B cell (primary cell): ENCODE measurements around the gene TRIM58. TPM values are rescaled to one million over a fixed set of nuclear protein-coding genes. Genes with fewer than 3 reads are reported as not detected.

Experiments
- ATAC-seq: fragments of 200-7000 bp; cut with Tn5 transposase; one replicate; pipeline ENCODE4 v1.10.0; 2021; ENCODE audit warnings: low read depth, mild to moderate bottlenecking, moderate number of reproducible peaks, moderate library complexity
- CTCF ChIA-PET: fragments of 350-600 bp; sonication (Branson Sonifier 250); formaldehyde crosslinking; loops from one replicate; lab custom pipeline; 2021; ENCODE audit warnings: antibody characterized with exemption, inconsistent platforms; lab: Charles Lee
- POLR2A ChIA-PET: fragments of 350-600 bp; sonication (Branson Sonifier 250); formaldehyde crosslinking; loops from one replicate; lab custom pipeline; 2021; ENCODE audit warnings: antibody characterized with exemption; lab: Charles Lee
- DNase-seq: peaks from one replicate; pipeline ENCODE4 v3.0.0; 2013
- H2AFZ ChIP-seq: 2 replicates; pipeline ENCODE4 v1.6.1; 2012; ENCODE audit warnings: mild to moderate bottlenecking, low read depth, low read length; ENCODE audit not compliant: insufficient read depth, poor library complexity, severe bottlenecking
- H3K27ac ChIP-seq, 2 donors: 1 replicate in 1 of 2; 2 replicates in 1 of 2; pipeline ENCODE4 v1.5.1; 2012 to 2013; ENCODE audit warnings: low read length in 2 of 2, mild to moderate bottlenecking in 2 of 2, moderate library complexity in 1 of 2
- H3K27me3 ChIP-seq, 4 experiments: fragments of 200-600 bp in 1 of 4; sonication (generic) in 1 of 4; replicated peaks in 1 of 4; 1 replicate in 2 of 4; 2 replicates in 2 of 4; pipeline versions ENCODE4 v1.6.1 to v1.7.0; 2013 to 2016; ENCODE audit warnings: low read length in 3 of 4, mild to moderate bottlenecking in 2 of 4, mixed read lengths in 1 of 4, moderate library complexity in 1 of 4; ENCODE audit not compliant: insufficient read depth in 4 of 4, control insufficient read depth in 3 of 4; ENCODE audit errors: control extremely low read depth in 1 of 4
- H3K36me3 ChIP-seq, 2 experiments: replicated peaks in 1 of 2; 1 replicate in 1 of 2; 2 replicates in 1 of 2; pipeline versions ENCODE4 v1.6.1 to v1.7.1; 2013; ENCODE audit warnings: low read length in 1 of 2; ENCODE audit not compliant: insufficient read depth in 2 of 2, control insufficient read depth in 1 of 2; ENCODE audit errors: control extremely low read depth in 1 of 2, extremely low read depth in 1 of 2
- H3K4me1 ChIP-seq, 2 donors: fragments of 200-600 bp in 1 of 2; sonication (generic) in 1 of 2; 1 replicate in 1 of 2; 2 replicates in 1 of 2; pipeline versions ENCODE4 v1.5.1 to v1.6.1; 2013 to 2017; ENCODE audit warnings: low read length in 2 of 2; ENCODE audit not compliant: control insufficient read depth in 2 of 2, insufficient read depth in 2 of 2
- H3K4me2 ChIP-seq: replicated peaks from 2 replicates; pipeline ENCODE3; 2012; ENCODE audit warnings: mild to moderate bottlenecking, low read depth, low read length; ENCODE audit not compliant: poor library complexity, severe bottlenecking
- H3K4me3 ChIP-seq, 5 experiments: fragments of 200-600 bp in 1 of 5; sonication (generic) in 1 of 5; 1 replicate in 3 of 5; 2 replicates in 2 of 5; pipeline versions ENCODE4 v1.5.1 to v1.7.0; 2011 to 2016; ENCODE audit warnings: low read length in 4 of 5, mild to moderate bottlenecking in 4 of 5, low read depth in 2 of 5, control low read depth in 1 of 5, moderate library complexity in 1 of 5; ENCODE audit not compliant: insufficient read depth in 1 of 5; ENCODE audit errors: control extremely low read depth in 1 of 5, extremely low read depth in 1 of 5
- H3K79me2 ChIP-seq: fragments of 200-600 bp; sonication (generic); one replicate; pipeline ENCODE4 v1.6.0; 2016; ENCODE audit warnings: low read length; ENCODE audit not compliant: control insufficient read depth, insufficient read depth
- H3K9ac ChIP-seq: fragments of 200-600 bp; sonication (generic); 2 replicates; pipeline ENCODE4 v1.6.1; 2017; ENCODE audit warnings: mild to moderate bottlenecking, low read length, moderate library complexity
- H3K9me3 ChIP-seq, 3 donors: one replicate each; pipeline versions ENCODE4 v1.6.1 to v1.7.1; 2013; ENCODE audit warnings: low read length in 2 of 3; ENCODE audit not compliant: control insufficient read depth in 2 of 3, insufficient read depth in 1 of 3; ENCODE audit errors: control extremely low read depth in 1 of 3
- H4K20me1 ChIP-seq: 2 replicates; pipeline ENCODE4 v1.6.0; 2012; ENCODE audit warnings: mild to moderate bottlenecking, low read length; ENCODE audit not compliant: insufficient read depth, control insufficient read depth, poor library complexity, severe bottlenecking
- H3K27ac Mint-ChIP-seq: one replicate; pipeline ENCODE4 v1.8.0; 2021; ENCODE audit warnings: mixed read lengths
- H3K27me3 Mint-ChIP-seq: one replicate; pipeline ENCODE4 v1.8.0; 2021; ENCODE audit warnings: mixed read lengths
- H3K4me1 Mint-ChIP-seq: one replicate; pipeline ENCODE4 v1.8.0; 2021; ENCODE audit warnings: mixed read lengths
- H3K4me3 Mint-ChIP-seq: one replicate; pipeline ENCODE4 v1.8.0; 2021; ENCODE audit warnings: mixed read lengths
- H3K9me3 Mint-ChIP-seq: one replicate; pipeline ENCODE4 v1.8.0; 2022; ENCODE audit warnings: mixed read lengths; ENCODE audit not compliant: insufficient read depth
- CTCF ChIP-seq: fragments of 200-600 bp; IDR thresholded peaks from one replicate; pipeline ENCODE4 v1.8.0; 2022; ENCODE audit warnings: antibody characterized with exemption, mild to moderate bottlenecking
- EZH2 ChIP-seq: IDR thresholded peaks from 2 replicates; pipeline ENCODE4 v1.6.1; 2012; ENCODE audit warnings: borderline replicate concordance, low read depth, mild to moderate bottlenecking, moderate library complexity, low read length; ENCODE audit not compliant: insufficient read depth, poor library complexity, severe bottlenecking
- WGBS: methylation state at CpG from one replicate; pipeline ENCODE4 v1.1.5; 2013; ENCODE audit warnings: missing lambda C conversion rate; ENCODE audit not compliant: insufficient coverage; 5-methylcytosine and 5-hydroxymethylcytosine counted together
- intact Hi-C: fragments of 100-400 bp; cut with micrococcal nuclease; formaldehyde crosslinking; loops from one replicate; pipeline ENCODE4 v1.10.0; 2022
- polyA plus RNA-seq: library from polyadenylated mRNA; depleted of rRNA; stranded (reverse); fragments of >200 nt; gene quantifications from 2 replicates; pipeline ENCODE4 v1.2.3, GENCODE V29; 2012
- total RNA-seq, 2 donors: library from RNA; stranded (reverse); fragments of 120-200 nt in 1 of 2; gene quantifications; 1 replicate in 1 of 2; 2 replicates in 1 of 2; pipeline versions ENCODE4 v1.2.3 to v1.2.4, GENCODE V29; 2013 to 2022

TRIM58 gene
- total and polyA plus RNA-seq, 2 donors (not counting 1 experiment from before 2014, with no cell fraction given) = 0.84 to 1.5 TPM

GRCh38 chr1:247845693-247846017 lies 11.3 kb upstream of the TRIM58 start:
- ATAC-seq = no peak
- H3K27me3 Mint-ChIP-seq = peaks cover 3% of the 10 kb centered on the region
- H3K27ac ChIP-seq = no peak overlapping the region
- intact Hi-C loops = no loop called here
- no peaks in the 10 kb centered on the region for H3K9me3 Mint-ChIP-seq
- no peaks in the 10 kb centered on the region for H4K20me1 ChIP-seq
- no peak overlapping the region for H3K4me3 Mint-ChIP-seq
- H3K79me2 ChIP-seq = no peaks in the 10 kb centered on the region
- ChIA-PET POLR2A (no interaction called here), CTCF (no interaction called here)
- no peaks in the 10 kb centered on the region for H3K9me3 ChIP-seq
- H3K4me1 Mint-ChIP-seq = no peaks in the 10 kb centered on the region
- H3K9ac ChIP-seq = no peak overlapping the region
- no peaks in the 10 kb centered on the region for H3K4me1 ChIP-seq
- H3K36me3 ChIP-seq = no peaks in the 10 kb centered on the region
- WGBS = 88% methylated on average over 2 of the region's 5 CpGs
- no peaks in the 10 kb centered on the region for H3K27me3 ChIP-seq
- H2AFZ ChIP-seq = no peak overlapping the region
- no peak overlapping the region for H3K4me3 ChIP-seq
- no peak overlapping the region for H3K27ac Mint-ChIP-seq
- no peak for DNase-seq
- no peak overlapping the region for H3K4me2 ChIP-seq
- TF ChIP-seq EZH2 = no peak
- TF ChIP-seq CTCF = no peak

- Mint-ChIP-seq H3K4me3 (no peak overlapping the region), H3K4me1 (no peaks in the 10 kb centered on the region), H3K9me3 (no peaks in the 10 kb centered on the region), H3K27ac (no peak overlapping the region), H3K27me3 (peaks cover 11% of the 10 kb centered on the region)
- H3K79me2 ChIP-seq = no peaks in the 10 kb centered on the region
- H3K9ac ChIP-seq = no peak overlapping the region
- H4K20me1 ChIP-seq = no peaks in the 10 kb centered on the region
- no peaks in the 10 kb centered on the region for H3K4me1 ChIP-seq
- ATAC-seq = no peak
- no peak overlapping the region for H2AFZ ChIP-seq
- CTCF ChIA-PET = no interaction called here
- TF ChIP-seq EZH2 (no peak), CTCF (no peak)
- no peak overlapping the region for H3K4me3 ChIP-seq
- H3K27ac ChIP-seq = no peak overlapping the region
- H3K9me3 ChIP-seq = peaks cover 0 to 4% (median 0%) of the 10 kb centered on the region in 3 donors
- WGBS = 98% methylated on average over 5 of the region's 7 CpGs
- H3K36me3 ChIP-seq = no peaks in the 10 kb centered on the region
- no peak for DNase-seq
- H3K4me2 ChIP-seq = no peak overlapping the region
- intact Hi-C loops = no loop called here
- POLR2A ChIA-PET = no interaction called here
- H3K27me3 ChIP-seq = peaks cover 0 to 3% (median 0%) of the 10 kb centered on the region in 4 experiments
These were observed 8.6 kb upstream of the TRIM58 start for GRCh38 chr1:247848346-247848745.
